ENCODE results near the gene NAA20.
"Not testable (repeated sequence)": the region's sequence is repeated elsewhere in the genome, so short reads cannot be mapped to it uniquely, and the experiment has no call there.

NAA20 gene

DNA sequence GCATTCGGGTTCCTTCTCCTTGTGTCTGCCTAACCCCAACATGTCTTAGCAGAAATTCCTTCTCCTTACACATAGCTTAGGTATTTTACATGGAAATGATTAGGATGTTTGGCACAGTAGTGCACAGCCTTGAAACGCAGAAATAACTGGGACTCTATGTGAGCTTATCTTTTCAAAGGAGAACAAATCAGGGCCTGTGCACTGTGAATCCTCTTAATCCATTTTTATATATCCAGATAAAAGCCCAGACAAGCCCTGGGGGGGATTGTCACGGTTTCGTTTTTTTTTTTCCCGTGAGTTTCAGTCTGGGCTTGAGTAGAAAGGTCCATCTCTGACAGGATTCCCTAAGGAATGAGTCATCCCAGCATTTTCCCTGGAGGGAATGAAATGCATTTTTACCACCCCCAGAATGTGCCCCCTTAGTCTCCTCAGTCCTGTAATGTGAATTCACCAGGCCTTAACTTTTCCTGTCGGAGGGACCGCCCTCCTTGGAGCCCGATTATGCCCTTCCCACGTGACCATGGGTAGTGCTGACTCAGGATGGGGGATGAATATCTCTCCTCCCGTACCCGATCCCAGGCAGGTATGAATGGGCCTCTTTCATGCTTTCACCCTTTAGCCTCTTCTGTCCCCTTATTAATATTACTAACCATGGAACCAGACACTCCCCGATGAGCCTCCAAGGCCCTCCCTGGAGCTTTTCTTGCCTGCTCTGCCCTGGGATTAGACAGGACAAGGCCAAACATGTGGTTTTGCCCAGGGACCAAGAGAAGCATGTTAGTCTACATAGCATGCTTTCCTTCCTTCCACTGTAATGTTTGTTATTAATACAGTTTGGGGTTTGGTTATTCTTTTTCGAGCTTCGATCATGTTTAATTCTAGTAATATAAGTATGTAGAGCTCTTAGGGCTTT lies 23.9 kb upstream of the NAA20 start:
- no peak for TF ChIP-seq POLR2AphosphoS5 (IDR thresholded peaks at IDR 0.05; ENCODE audit: low read depth, low read length)
- TF ChIP-seq POLR2A (IDR thresholded peaks at IDR 0.05; ENCODE audit: low read depth, low read length): no peak
- TF ChIP-seq TAF1 (IDR thresholded peaks at IDR 0.05; ENCODE audit: borderline replicate concordance, low read depth, low read length): no peak
- FAIRE-seq (no peak), DNase-seq (ENCODE audit: insufficient read length) (no peak)

DNA sequence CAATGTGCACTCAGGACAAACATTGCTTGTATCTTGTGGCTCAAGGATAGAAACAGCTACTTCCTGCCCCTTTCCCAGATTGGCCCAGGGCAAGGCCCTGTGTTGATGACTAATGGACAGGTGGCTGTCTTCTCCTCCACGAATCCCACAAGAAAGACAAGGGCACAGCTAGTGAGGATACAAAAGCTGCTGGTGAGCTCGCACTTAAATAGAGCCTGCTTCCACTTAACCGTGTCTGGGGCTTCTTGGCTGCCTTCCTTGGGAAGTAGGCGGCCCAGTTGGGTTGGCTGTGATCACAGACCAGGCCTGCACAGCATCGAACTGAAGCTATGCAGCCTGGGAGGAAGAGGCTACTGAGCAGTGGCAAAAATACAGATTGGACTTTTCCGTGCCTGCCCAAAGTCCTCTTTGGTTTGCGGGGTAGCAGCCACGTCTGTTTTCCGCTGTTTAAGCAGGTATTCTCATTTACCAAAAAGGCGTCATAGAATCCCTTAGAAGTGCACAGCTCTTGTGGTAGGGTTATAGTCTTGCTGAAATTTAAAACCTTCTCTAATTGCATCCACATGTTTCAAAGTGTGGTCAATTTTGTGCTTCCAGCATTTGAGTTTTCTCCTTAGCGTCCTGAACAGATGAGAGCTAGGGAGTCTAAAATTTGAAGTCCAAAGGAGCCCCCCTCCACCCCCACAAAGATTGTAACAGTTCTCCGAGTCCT lies 23.0 kb upstream of the NAA20 start:
- TF ChIP-seq POLR2A (IDR thresholded peaks at IDR 0.05; ENCODE audit: low read depth, low read length): no peak
- no peak for TF ChIP-seq POLR2AphosphoS5 (IDR thresholded peaks at IDR 0.05; ENCODE audit: low read depth, low read length)
- no peak for TF ChIP-seq TAF1 (IDR thresholded peaks at IDR 0.05; ENCODE audit: borderline replicate concordance, low read depth, low read length)
- FAIRE-seq (no peak), DNase-seq (ENCODE audit: insufficient read length) (no peak)

DNA sequence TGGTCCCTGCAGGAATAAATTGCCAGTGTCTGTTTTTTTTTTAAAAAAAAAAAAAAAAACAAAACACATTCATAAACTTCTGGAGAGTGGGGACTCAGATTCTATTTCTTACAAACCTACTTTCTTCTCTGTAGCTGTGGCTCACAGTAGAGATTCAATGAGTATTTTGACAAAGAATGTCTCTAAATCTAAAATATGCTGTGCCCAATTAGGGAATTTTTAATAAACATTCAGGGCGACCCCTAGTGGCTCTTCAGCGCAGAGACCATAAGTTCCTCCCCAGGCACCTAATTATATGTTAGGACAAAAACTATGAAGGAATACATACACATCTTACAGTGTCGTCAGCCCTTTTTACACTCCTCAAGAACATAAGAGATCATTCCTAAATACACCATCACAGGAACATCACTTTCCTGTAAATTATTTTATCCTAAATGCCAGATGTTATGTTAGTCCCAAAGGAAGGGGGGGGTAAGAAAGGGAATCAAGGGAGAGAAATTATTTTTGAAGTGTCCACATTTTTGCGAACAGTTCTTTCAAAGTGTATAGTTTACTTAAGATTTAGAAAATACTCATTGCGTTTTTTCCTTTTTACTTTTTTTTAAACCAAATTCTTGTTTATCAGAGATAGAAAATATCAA lies 21.8 kb upstream of the NAA20 start:
- TF ChIP-seq POLR2AphosphoS5 (IDR thresholded peaks at IDR 0.05; ENCODE audit: low read depth, low read length): no peak
- no peak for TF ChIP-seq POLR2A (IDR thresholded peaks at IDR 0.05; ENCODE audit: low read depth, low read length)
- TF ChIP-seq TAF1 (IDR thresholded peaks at IDR 0.05; ENCODE audit: borderline replicate concordance, low read depth, low read length): no peak
- FAIRE-seq (no peak), DNase-seq (ENCODE audit: insufficient read length) (no peak)

DNA sequence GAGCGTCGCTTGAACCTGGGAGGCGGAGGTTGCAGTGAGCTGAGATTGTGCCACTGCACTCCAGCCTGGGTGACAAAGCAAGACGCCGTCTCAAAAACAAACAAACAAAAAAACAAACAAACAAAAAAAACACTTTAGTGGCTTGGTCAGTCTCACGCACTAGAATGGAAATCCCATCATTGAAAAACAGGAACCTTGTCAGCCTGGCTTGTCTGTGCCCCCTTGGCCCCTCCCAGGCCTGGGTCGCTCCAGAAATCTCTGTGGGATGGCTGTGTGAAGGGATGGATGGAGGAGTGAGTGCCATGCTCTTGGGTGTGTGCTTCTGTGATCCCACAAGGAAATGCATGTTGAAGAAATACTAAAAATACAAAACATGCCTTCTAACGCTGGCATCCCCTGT lies 20.9 kb upstream of the NAA20 start:
- no peak for DNase-seq (ENCODE audit: insufficient read length)
- no peak for FAIRE-seq
- TF ChIP-seq POLR2AphosphoS5 (IDR thresholded peaks at IDR 0.05; ENCODE audit: low read depth, low read length): no peak
- TF ChIP-seq TAF1 (IDR thresholded peaks at IDR 0.05; ENCODE audit: borderline replicate concordance, low read depth, low read length): no peak
- no peak for TF ChIP-seq POLR2A (IDR thresholded peaks at IDR 0.05; ENCODE audit: low read depth, low read length)

DNA sequence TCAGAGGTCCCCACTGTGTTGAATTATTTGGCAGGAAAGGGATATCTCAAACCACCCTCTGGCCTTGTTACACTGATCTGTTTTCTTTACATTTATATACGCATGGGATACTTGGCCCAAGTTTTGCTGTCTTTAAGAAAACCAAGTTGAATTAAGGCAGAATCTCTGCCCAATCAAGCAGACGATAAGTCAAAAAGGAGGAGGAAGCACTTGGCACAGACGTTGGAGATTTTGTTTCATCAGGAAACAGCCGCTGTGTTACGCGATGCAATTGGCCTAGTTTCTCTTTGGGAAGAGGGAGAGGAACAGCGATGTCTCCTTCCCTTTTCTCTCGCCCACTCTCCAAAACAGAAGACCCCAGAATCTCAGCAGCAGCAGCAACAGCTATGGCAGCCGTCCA lies 20.2 kb upstream of the NAA20 start:
- FAIRE-seq (no peak), DNase-seq (ENCODE audit: insufficient read length) (no peak)
- TF ChIP-seq TAF1 (IDR thresholded peaks at IDR 0.05; ENCODE audit: borderline replicate concordance, low read depth, low read length) (no peak), POLR2AphosphoS5 (IDR thresholded peaks at IDR 0.05; ENCODE audit: low read depth, low read length) (no peak), POLR2A (IDR thresholded peaks at IDR 0.05; ENCODE audit: low read depth, low read length) (no peak)

DNA sequence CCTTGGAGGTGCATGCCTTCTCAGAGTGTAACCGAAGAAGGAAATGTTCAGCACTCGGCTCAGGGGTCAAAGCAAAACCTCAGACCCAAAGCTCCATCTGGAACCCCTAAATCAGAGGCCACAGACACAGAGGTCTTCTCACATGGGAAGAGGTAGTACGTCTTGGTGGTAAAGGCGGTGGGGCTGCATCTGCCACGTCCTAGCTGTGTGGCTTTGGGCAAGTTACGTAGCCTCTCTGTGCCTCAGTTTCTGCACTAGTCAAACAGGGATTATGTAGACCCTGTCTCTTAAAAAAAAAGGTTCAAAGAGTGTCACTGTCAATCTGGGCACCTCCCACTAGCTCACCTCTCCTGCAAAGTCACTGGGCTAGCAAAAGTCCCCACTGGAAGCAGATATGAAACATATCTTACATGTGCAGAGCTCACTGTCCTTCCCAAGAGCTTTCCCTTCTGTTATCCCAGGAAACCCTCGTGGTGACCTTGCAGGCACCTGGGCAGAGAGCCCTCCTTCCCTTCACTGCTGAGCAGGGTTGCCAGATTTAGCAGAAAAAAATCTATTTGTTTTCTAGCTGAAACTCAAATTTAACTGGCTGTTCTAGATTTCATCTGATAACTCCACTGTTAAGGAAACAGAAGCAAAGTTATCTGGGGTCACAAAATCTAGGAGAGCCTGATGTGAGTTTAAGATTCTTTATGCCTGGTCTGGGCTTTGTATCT lies 18.0 kb upstream of the NAA20 start:
- TF ChIP-seq TAF1 (IDR thresholded peaks at IDR 0.05; ENCODE audit: borderline replicate concordance, low read depth, low read length) (no peak), POLR2A (IDR thresholded peaks at IDR 0.05; ENCODE audit: low read depth, low read length) (no peak), POLR2AphosphoS5 (IDR thresholded peaks at IDR 0.05; ENCODE audit: low read depth, low read length) (no peak)
- DNase-seq (ENCODE audit: insufficient read length) (no peak), FAIRE-seq (no peak)

DNA sequence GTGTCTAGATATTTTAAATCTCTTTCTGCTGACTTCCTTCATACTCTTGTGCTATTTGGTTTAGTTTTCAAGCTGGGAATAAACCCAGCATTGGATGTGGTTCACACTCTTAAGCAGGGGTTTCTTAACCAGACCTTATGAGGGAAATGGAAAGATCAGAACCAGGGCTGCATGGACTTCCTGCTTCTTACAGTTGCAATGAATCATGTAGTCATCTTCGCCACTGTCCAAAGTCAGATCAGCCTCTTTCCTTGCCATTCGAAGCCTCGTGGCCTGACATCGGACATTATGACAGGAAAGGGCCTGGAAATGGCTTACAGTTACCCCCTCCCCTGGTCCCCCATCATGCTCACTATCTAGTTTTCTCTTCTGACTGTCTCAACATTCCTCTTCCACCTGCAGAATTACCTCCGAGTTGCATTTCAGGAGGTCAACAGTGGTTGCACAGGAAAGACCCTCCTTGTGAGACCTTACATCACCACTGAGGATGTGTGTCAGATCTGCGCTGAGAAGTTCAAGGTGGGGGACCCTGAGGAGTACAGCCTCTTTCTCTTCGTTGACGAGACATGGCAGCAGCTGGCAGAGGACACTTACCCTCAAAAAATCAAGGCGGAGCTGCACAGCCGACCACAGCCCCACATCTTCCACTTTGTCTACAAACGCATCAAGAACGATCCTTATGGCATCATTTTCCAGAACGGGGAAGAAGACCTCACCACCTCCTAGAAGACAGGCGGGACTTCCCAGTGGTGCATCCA lies 16.8 kb upstream of the NAA20 start:
- DNase-seq (ENCODE audit: insufficient read length) (no peak), FAIRE-seq (no peak)
- no peak for TF ChIP-seq POLR2A (IDR thresholded peaks at IDR 0.05; ENCODE audit: low read depth, low read length)
- TF ChIP-seq POLR2AphosphoS5 (IDR thresholded peaks at IDR 0.05; ENCODE audit: low read depth, low read length): no peak
- no peak for TF ChIP-seq TAF1 (IDR thresholded peaks at IDR 0.05; ENCODE audit: borderline replicate concordance, low read depth, low read length)

DNA sequence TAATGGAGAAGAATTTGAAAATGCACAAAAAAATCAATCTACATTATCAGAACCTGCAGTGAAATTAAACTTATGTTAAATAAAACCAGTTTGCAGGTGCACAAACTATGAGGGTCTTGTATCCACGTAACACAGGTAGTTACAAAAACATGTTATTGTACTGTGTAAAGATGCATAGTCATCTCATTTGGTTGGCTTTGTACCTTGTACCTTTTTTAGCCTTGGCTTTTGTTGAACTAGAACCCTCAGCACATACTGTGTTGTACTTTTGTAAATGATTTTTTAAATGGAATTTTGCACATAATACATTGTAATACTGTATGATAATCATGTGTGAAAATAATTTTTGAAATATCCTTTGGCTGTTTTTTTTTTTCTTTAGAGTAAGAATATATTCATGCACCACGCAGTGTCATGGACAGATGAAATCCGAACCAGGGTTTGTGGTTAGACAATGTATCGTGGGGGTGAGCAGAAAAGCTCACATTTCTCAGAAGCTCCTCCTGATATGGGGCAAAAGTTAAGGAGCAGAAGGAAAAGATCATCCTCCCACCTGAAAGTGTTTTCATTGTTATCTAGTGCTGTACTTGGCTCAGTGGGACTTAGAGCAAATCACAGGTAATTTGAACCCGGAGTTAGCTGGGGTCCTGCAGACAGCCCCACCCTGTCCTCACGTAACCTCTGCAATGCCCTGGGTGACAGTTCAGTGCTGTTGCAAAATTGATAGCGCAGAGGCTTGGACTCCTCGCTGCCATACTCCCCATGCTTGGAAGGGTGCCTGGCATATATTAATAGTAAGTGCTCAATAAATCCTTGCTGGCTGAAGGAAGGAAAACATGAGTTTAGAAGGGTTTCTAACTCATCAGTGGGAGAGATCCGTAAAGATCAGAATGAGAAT lies 14.8 kb upstream of the NAA20 start:
- no peak for FAIRE-seq
- no peak for TF ChIP-seq TAF1 (IDR thresholded peaks at IDR 0.05; ENCODE audit: borderline replicate concordance, low read depth, low read length)
- no peak for TF ChIP-seq POLR2AphosphoS5 (IDR thresholded peaks at IDR 0.05; ENCODE audit: low read depth, low read length)
- TF ChIP-seq POLR2A (IDR thresholded peaks at IDR 0.05; ENCODE audit: low read depth, low read length): no peak
- no peak for DNase-seq (ENCODE audit: insufficient read length)

DNA sequence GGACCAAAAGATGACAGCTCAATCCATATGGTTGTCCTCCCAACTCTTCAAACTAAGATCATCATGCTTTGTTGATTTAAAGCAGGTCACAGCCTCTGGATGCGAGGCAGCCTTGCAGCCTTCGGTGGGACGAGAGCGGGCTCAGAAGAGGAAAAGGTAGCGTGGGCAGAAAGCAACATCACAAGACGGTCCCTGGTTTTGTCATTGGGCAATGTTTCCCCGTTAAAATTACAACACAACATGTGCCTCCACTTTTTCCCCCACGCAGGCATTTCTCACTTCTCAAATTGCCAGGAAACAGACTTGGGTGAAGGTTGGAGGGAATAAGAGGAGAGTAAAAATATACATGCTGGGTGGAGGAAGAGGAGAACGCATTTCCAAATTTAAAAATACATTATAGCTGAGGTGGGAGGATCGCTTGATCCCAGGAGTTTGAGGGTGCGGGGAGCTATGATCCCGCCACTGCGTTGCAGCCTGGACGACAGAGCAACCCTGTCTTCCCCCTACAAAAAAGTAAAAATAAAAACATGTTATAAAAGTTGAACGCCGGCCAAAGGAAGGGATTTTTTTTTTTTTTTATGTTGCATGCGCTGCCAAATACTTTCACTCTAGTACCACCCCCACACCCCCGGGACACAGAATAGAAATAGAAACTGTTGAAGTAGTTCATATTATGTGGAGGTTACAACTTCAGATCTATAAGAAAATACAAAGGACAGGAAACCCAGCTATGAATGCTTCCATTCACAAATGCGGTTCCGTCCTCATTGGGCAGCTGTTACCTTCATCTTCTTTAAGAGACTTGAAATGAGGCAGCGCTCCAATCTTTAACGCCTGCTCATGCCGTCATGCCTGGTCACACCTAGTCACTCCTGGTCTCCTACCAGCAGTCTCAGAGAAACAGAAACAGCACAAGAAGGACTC lies 13.9 kb upstream of the NAA20 start:
- TF ChIP-seq POLR2A (IDR thresholded peaks at IDR 0.05; ENCODE audit: low read depth, low read length): no peak
- TF ChIP-seq TAF1 (IDR thresholded peaks at IDR 0.05; ENCODE audit: borderline replicate concordance, low read depth, low read length): no peak
- no peak for TF ChIP-seq POLR2AphosphoS5 (IDR thresholded peaks at IDR 0.05; ENCODE audit: low read depth, low read length)
- FAIRE-seq (no peak), DNase-seq (ENCODE audit: insufficient read length) (no peak)

DNA sequence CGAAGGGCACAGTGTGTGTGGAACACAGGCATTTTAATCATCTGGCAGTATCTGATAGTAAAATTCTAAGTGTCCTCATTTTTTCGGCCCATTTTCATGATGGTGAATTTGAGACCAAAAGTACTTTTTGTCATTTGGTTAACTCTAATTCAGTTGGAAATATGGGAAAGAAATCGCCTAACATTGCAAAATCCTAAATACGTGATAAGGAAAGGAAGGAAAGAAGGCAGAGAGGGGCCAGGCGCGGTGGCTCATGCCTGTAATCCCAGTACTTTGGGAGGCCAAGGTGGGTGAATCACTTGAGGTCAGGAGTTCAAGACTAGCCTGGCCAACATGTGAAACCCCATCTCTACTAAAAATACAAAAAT lies 13.2 kb upstream of the NAA20 start:
- DNase-seq (ENCODE audit: insufficient read length); FAIRE-seq: not testable (repeated sequence)
